Endothelial cell of umbilical vein (primary cell): ENCODE measurements around the gene CCDC15. TPM values are rescaled to one million over a fixed set of nuclear protein-coding genes. Genes with fewer than 3 reads are reported as not detected.

Experiments
- BruUV-seq: library from RNA; stranded (reverse); fragments of 400-500 nt; replicated peaks from 2 replicates; lab custom pipeline; 2021; lab: Mats Ljungman, UMichigan
- CTCF ChIA-PET: fragments of 300-600, 350-600 bp; sonication (Branson Sonifier 250); formaldehyde crosslinking; loops from one replicate; lab custom pipeline; 2021; ENCODE audit warnings: antibody characterized with exemption, inconsistent platforms; lab: Charles Lee
- POLR2A ChIA-PET: fragments of 300-600, 350-600 bp; sonication (Branson Sonifier 250); formaldehyde crosslinking; loops from one replicate; lab custom pipeline; 2021; ENCODE audit warnings: antibody characterized with exemption, inconsistent platforms; lab: Charles Lee
- DNase-seq: peaks from one replicate; pipeline ENCODE4 v3.0.0-alpha.2; 2011; ENCODE audit warnings: low read depth, low spot score
- FAIRE-seq: peaks from 2 replicates; lab custom pipeline; 2011; peaks lifted over from hg19 to GRCh38; lab: Jason Lieb, UNC
- H2AFZ ChIP-seq: 2 replicates; pipeline ENCODE4 v1.6.0; 2012; ENCODE audit warnings: low read depth, low read length, control low read depth, inconsistent platforms
- H3K27ac ChIP-seq: 2 replicates; pipeline ENCODE4 v1.5.1; 2011; ENCODE audit warnings: low read depth, mild to moderate bottlenecking, control low read depth, low read length, moderate library complexity; ENCODE audit not compliant: insufficient read depth
- H3K27me3 ChIP-seq, 2 experiments: 2 replicates each; pipeline versions ENCODE4 v1.6.0 to v1.6.1; 2011; ENCODE audit warnings: low read length in 2 of 2, mixed read lengths in 1 of 2; ENCODE audit not compliant: control insufficient read depth in 2 of 2, insufficient read depth in 2 of 2
- H3K36me3 ChIP-seq, 2 experiments: 2 replicates in 1 of 2; 3 replicates in 1 of 2; pipeline ENCODE4 v1.5.1; 2011; ENCODE audit warnings: low read length in 2 of 2, mild to moderate bottlenecking in 1 of 2, moderate library complexity in 1 of 2; ENCODE audit not compliant: control insufficient read depth in 2 of 2, insufficient read depth in 2 of 2; ENCODE audit errors: extremely low read depth in 1 of 2
- H3K4me1 ChIP-seq: 3 replicates; pipeline ENCODE4 v1.5.1; 2011; ENCODE audit warnings: mild to moderate bottlenecking, low read length; ENCODE audit not compliant: control insufficient read depth, insufficient read depth; ENCODE audit errors: extremely low read depth
- H3K4me2 ChIP-seq: 2 replicates; pipeline ENCODE4 v1.6.1; 2011; ENCODE audit warnings: low read length, control low read depth, mixed read lengths; ENCODE audit not compliant: insufficient read depth
- H3K4me3 ChIP-seq, 3 experiments: fragments of 200-600 bp in 1 of 3; sonication (generic), shearing (Covaris generic) in 1 of 3; replicated peaks in 1 of 3; 2 replicates each; pipeline ENCODE4 v1.5.1; 2011 to 2016; ENCODE audit warnings: control low read depth in 3 of 3, low read length in 3 of 3, mild to moderate bottlenecking in 2 of 3, inconsistent platforms in 1 of 3, low read depth in 1 of 3, moderate library complexity in 1 of 3; ENCODE audit not compliant: insufficient read depth in 1 of 3
- H3K79me2 ChIP-seq: 2 replicates; pipeline ENCODE4 v1.6.0; 2012; ENCODE audit warnings: low read length, inconsistent platforms; ENCODE audit not compliant: control insufficient read depth, insufficient read depth
- H3K9ac ChIP-seq: replicated peaks from 2 replicates; pipeline ENCODE3; 2011; ENCODE audit warnings: low read length, control low read depth; ENCODE audit not compliant: insufficient read depth; ENCODE audit errors: extremely low read depth
- H3K9me1 ChIP-seq: replicated peaks from 3 replicates; pipeline ENCODE4 v1.6.0; 2011; ENCODE audit warnings: mild to moderate bottlenecking, low read length; ENCODE audit not compliant: control insufficient read depth, insufficient read depth; ENCODE audit errors: extremely low read depth
- H3K9me3 ChIP-seq: replicated peaks from 2 replicates; pipeline ENCODE4 v1.5.1; 2012; ENCODE audit warnings: low read length, inconsistent platforms; ENCODE audit not compliant: control insufficient read depth, insufficient read depth
- H4K20me1 ChIP-seq: replicated peaks from 2 replicates; pipeline ENCODE3; 2011; ENCODE audit warnings: mild to moderate bottlenecking, low read length; ENCODE audit not compliant: control insufficient read depth, insufficient read depth; ENCODE audit errors: extremely low read depth
- CTCF ChIP-seq, 2 donors: IDR thresholded peaks; 1 replicate in 1 of 2; 2 replicates in 1 of 2; pipeline ENCODE4 v1.5.1; 2011; ENCODE audit warnings: low read length in 2 of 2, mild to moderate bottlenecking in 2 of 2, moderate library complexity in 2 of 2, control low read depth in 1 of 2, inconsistent platforms in 1 of 2, low read depth in 1 of 2; ENCODE audit not compliant: insufficient read depth in 1 of 2; ENCODE audit errors: extremely low read depth in 1 of 2
- EZH2 ChIP-seq: IDR thresholded peaks from 2 replicates; pipeline ENCODE4 v1.6.1; 2012; ENCODE audit warnings: borderline replicate concordance, low read depth, mild to moderate bottlenecking, moderate library complexity, low read length, inconsistent platforms; ENCODE audit not compliant: severe bottlenecking
- FOS ChIP-seq: IDR thresholded peaks from 2 replicates; pipeline ENCODE4 v1.6.1; 2011; ENCODE audit warnings: mild to moderate bottlenecking, low read length, moderate library complexity, borderline replicate concordance; ENCODE audit not compliant: insufficient read depth
- GATA2 ChIP-seq: IDR thresholded peaks from 2 replicates; pipeline ENCODE4 v1.7.0; 2011; ENCODE audit warnings: low read depth, mild to moderate bottlenecking, moderate library complexity, mixed read lengths, low read length; ENCODE audit not compliant: insufficient read length, insufficient read depth
- JUN ChIP-seq: IDR thresholded peaks from 2 replicates; pipeline ENCODE4 v1.6.1; 2011; ENCODE audit warnings: borderline replicate concordance, low read depth; ENCODE audit not compliant: insufficient read length, insufficient read depth
- MAX ChIP-seq: IDR thresholded peaks from 2 replicates; pipeline ENCODE4 v1.6.1; 2011; ENCODE audit not compliant: insufficient read depth, insufficient read length
- MYC ChIP-seq: IDR thresholded peaks from one replicate; pipeline ENCODE4 v1.6.1; 2011; ENCODE audit warnings: mild to moderate bottlenecking, low read depth, low read length
- POLR2A ChIP-seq: IDR thresholded peaks from 2 replicates; pipeline ENCODE4 v1.6.1; 2012; ENCODE audit warnings: low read depth, mild to moderate bottlenecking, control low read depth, low read length
- POLR2AphosphoS5 ChIP-seq: IDR thresholded peaks from 2 replicates; pipeline ENCODE4 v1.6.1; 2012; ENCODE audit warnings: low read depth, mild to moderate bottlenecking, control low read depth, low read length, moderate library complexity; ENCODE audit not compliant: insufficient read depth
- dilution Hi-C: fragments of 300-500 bp; cut with MboI; formaldehyde crosslinking; loops from one replicate; pipeline ENCODE4 v1.15.0; 2019; ENCODE audit warnings: low sequenced_read_pairs; ENCODE audit not compliant: extremely low pct_ligation_motif_present
- intact Hi-C: fragments of 100-400 bp; cut with micrococcal nuclease; formaldehyde crosslinking; loops from one replicate; pipeline ENCODE4 v1.10.0; 2022
- polyA plus RNA-seq, 4 experiments: library from polyadenylated mRNA; depleted of rRNA in 3 of 4; stranded (reverse) in 3 of 4; unstranded in 1 of 4; fragments of >200 nt; gene quantifications; 2 replicates each; pipeline versions ENCODE4 v1.2.1 to v1.2.3, GENCODE V29; 2011 to 2012; ENCODE audit warnings: missing spikeins in 1 of 4
- total RNA-seq: library from RNA; stranded (reverse); gene quantifications from 2 replicates; pipeline ENCODE4 v1.2.3, GENCODE V29; 2021

Gene CCDC15
- total and polyA plus RNA-seq, 2 donors (not counting 3 experiments of a cell fraction or from before 2014, with no cell fraction given): 0.75 to 3.8 TPM

- dilution Hi-C loops (no loop called here), intact Hi-C loops (no loop called here)
- H3K4me3 ChIP-seq: no peak overlapping the region
- no peaks in the 10 kb centered on the region for H3K4me1 ChIP-seq
- no peak overlapping the region for H3K4me2 ChIP-seq
- ChIA-PET CTCF (no interaction called here), POLR2A (no interaction called here)
- DNase-seq (no peak), FAIRE-seq (no peak)
- no peak overlapping the region for H3K27ac ChIP-seq
- no TSS peak for BruUV-seq
- no peaks in the 10 kb centered on the region for H3K27me3 ChIP-seq
- no peaks in the 10 kb centered on the region for H4K20me1 ChIP-seq
- no peak overlapping the region for H2AFZ ChIP-seq
- no peak overlapping the region for H3K9ac ChIP-seq
- no peak for TF ChIP-seq FOS
- no peak for TF ChIP-seq GATA2
- TF ChIP-seq MYC: no peak
- no peak for TF ChIP-seq POLR2A
- no peak for TF ChIP-seq JUN
- TF ChIP-seq POLR2AphosphoS5: no peak
- TF ChIP-seq MAX: no peak
- no peak for TF ChIP-seq EZH2
- no peak for TF ChIP-seq CTCF (IDR thresholded peaks at IDR 0.05; ENCODE audit: extremely low read depth in 1 of 2, insufficient read depth in 1 of 2, low read depth in 1 of 2, low read length in 2 of 2)
- H3K9me3 ChIP-seq: no peaks in the 10 kb centered on the region
- no peaks in the 10 kb centered on the region for H3K9me1 ChIP-seq
- no peaks in the 10 kb centered on the region for H3K36me3 ChIP-seq
- H3K79me2 ChIP-seq: no peaks in the 10 kb centered on the region
These were observed 103.1 kb downstream of the CCDC15 start for GRCh38 chr11:125056931-125057692.
